ENCODE results near the gene EXOC8.

The EXOC8 gene, protein sequence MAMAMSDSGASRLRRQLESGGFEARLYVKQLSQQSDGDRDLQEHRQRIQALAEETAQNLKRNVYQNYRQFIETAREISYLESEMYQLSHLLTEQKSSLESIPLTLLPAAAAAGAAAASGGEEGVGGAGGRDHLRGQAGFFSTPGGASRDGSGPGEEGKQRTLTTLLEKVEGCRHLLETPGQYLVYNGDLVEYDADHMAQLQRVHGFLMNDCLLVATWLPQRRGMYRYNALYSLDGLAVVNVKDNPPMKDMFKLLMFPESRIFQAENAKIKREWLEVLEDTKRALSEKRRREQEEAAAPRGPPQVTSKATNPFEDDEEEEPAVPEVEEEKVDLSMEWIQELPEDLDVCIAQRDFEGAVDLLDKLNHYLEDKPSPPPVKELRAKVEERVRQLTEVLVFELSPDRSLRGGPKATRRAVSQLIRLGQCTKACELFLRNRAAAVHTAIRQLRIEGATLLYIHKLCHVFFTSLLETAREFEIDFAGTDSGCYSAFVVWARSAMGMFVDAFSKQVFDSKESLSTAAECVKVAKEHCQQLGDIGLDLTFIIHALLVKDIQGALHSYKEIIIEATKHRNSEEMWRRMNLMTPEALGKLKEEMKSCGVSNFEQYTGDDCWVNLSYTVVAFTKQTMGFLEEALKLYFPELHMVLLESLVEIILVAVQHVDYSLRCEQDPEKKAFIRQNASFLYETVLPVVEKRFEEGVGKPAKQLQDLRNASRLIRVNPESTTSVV

DNA sequence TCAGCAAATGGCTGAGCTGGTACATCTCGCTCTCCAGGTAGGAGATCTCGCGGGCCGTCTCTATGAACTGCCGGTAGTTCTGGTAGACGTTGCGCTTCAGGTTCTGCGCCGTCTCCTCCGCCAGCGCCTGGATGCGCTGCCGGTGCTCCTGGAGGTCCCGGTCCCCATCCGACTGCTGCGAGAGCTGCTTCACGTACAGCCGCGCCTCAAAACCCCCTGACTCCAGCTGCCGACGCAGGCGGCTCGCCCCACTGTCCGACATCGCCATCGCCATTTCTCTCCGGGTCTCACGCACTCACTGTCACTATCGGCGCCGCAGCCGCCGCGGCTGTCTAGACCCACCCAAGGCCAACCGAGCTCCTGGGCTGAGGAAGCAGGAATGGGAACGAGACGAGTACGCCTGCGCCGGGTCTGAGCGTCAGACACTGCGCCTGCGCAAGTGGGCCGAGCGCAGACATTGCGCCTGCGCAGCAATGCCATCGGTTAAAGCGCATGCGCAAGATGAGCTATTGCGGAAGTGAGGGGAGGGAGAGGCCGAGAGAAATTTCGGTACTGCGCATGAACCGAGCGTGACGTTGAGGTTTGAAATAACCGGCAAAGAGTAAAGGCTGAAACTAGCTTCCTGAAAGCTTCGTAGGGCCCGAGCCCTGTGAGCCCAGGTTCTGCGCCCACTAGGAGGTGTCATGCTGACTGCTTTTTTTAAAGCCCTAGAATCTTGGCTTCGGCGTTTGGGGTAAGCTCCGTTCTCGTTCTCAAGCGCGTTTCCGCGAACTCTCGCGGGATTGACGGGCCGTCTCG, at the start of gene EXOC8:
TSS of gene EXOC8 (minus strand) at position 381 of the 798 bp plus-strand sequence. CDS start at position 274, 107 bp downstream.
- DNase-seq (ENCODE audit: low read depth in 3 of 3): peak; percentile 85 to 93 (median 92)

DNA sequence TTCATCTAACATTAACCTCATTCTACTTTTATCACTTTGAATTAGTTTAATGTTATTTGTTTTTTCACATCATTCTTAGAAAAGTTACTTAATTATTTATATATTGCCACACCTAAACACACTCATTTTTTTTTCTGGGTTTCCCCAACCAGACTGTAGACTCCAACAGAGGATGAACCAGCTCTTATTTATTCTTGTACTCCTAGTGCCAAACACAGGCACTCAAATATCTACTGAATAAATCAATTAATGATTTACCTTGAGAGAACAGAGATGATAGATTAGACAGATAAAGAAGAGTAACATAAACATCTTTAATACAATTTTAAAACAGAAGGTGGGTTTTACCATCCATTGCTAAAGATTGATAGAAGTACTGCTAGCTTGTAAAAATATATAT, 48.8 kb upstream of the EXOC8 start:
- DNase-seq (ENCODE audit: low read depth in 3 of 3): no peak

DNA sequence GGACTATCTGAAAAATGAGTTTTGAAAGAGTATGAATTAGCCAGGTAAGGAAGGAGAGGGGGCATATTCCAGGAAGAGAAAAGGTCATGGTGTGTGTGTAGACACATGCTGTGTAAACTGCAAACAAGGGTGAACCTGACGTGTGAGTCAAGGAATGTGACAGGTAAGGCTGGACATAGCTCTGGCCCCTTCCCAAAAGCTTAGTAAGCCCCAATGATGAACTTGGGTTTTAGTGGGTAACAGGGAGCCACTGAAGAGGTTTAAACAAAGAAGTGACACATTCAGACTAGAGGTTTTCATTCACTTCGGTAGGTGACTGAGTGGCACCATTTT, 47.7 kb upstream of the EXOC8 start:
- no peak for DNase-seq (ENCODE audit: low read depth in 3 of 3)

DNA sequence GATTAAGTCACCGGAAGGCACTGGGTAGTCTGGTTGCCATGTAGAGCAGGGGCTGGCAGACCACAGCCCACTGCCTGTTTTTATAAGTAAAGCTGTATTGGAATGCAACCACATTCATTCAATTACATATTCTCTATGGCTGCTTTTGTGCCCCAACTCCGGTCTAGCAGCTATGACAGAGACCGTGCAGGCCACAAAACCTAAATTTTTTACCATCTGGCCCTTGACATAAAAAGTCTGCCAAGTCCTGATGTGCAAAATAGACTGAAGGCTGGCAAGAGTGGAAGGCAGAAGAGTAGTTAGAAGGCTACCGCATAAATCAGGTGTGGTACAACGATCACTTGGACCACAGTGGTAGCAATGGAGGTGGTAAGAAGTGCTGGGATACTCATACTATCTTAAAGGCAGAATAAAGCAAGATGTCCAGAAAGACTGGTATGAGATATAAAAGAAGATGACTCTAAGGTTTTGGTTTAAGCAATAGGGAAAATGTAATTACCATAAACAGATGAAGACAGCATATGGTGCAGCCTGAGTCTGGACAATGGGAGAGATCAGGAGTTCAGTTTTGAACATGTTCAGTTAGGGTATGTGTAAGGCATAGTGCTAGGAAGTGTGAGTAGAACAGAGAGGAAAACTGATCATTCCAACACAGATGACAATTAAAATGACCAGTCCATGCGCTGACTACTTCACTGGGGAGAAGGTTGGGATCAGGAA, 47.2 kb upstream of the EXOC8 start:
- no peak for DNase-seq (ENCODE audit: low read depth in 3 of 3)

DNA sequence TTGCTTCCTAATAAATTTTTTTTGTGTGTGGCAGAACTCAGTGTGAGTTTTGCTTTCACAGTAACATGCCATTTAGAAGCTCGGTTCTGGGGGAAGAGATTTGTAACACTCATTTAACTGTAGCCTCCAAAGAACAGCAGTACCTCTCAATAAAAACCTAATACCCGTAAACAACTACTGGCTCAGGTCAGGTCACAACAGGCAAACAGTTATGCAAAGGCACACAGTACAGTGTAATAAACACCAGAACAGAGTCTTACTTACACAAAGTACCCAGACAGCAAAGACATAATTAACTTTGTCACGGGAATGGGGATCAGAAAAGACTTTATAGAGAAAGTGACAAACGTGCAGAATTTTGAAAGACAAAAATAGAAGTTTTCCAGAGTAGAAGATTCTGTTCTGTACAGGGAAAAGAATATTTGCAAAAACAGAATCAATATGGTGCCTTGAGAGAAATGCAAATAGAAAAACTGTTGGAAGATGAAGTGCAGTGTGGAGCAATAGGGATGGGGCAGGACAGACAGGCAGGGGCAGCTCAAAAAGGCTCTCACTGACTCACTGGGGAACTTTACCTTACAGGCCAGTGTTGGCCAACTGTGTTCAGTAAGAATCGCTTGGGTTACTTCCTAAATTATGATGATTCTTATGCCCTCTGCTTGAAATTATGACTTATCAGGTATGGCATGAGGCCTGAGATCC, 45.7 kb upstream of the EXOC8 start:
- DNase-seq (ENCODE audit: low read depth in 3 of 3): no peak

DNA sequence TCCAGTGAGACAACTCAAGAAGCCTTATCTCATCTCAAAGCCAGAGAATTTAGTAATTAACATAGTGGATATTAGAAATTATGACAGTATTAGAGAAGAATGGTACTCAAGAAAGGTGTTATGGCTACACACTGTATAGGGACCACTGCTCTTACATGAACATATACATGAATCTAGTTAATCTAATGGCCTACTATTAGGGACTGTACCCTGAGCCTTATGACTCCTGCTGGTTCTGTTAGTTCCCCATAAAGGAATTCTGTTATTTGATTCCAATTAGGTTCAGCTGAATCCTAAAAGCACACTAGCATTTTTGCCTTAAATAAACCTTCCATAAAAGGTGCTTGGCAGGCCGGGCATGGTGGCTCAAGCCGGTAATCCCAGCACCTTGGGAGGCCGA, 44.8 kb upstream of the EXOC8 start:
- no peak for DNase-seq (ENCODE audit: low read depth in 3 of 3)

DNA sequence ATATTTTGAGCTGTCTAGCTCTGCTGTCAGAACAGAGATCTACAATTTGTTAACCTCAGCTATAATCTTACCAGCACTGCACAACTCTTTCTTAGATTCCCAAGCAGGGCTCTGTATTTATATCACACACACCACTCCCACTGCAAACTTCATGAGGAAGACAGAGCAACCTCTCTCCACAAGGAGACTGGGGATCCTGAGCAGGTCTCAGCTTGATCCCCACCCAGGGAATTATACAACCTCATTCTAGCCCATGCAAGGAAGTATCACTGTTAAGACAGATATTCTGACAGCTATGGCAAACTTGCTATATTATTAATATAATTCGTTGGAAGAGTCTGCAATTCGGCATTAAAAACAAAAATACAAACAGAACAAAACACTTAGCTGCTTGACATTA, 44.1 kb upstream of the EXOC8 start:
- DNase-seq (ENCODE audit: low read depth in 3 of 3): no peak

DNA sequence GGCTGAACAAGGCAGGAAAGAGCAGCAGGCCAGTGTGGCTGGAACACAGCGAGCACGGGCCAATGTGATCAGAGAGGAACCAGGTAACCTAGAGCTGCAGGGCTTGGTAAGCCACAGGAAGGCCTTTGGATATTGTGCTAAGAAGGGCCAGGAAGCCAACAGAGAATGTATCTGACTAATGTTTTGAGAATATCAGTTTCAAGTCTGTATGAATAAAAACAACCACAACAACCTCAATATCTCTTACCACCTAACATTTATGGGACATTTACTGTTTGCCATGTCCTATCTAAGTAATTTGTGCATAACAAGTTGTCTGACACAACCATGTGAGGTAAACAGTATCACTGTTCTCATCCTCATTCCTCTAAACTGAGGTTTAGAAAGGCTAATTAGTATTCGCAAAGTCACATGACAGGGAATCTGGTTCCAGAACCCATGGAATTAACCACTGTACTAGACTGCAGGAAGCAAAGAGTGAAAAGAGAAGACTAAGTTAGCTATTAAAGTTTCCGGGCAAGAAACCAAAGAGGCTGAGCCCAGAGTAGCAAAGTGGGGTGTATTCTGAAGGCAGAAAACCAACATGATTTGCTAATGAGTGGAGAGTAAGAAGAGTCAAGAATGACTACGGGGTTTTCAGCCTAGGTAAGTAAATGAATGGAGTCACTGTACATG, 39.4 kb upstream of the EXOC8 start:
- no peak for DNase-seq (ENCODE audit: low read depth in 3 of 3)

DNA sequence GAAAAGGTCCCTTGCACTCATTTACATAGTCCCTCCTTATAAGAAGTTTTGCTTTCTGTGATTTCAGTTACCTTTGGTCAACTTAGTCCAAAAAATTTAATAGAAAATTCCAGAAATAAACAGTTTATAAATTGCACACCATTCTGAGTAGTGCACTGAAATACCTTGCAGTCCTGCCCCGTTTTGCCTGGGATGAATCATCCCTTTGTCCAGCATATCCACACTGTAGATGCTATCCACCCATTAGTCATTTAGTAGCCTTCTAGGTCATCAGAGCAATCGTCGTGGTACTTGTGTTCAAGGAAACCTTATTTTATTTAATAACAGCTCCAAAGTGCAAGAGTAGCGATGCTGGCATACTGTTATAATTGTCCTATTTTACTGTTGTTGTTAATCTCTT, 38.4 kb upstream of the EXOC8 start:
- DNase-seq (ENCODE audit: low read depth in 3 of 3): no peak

DNA sequence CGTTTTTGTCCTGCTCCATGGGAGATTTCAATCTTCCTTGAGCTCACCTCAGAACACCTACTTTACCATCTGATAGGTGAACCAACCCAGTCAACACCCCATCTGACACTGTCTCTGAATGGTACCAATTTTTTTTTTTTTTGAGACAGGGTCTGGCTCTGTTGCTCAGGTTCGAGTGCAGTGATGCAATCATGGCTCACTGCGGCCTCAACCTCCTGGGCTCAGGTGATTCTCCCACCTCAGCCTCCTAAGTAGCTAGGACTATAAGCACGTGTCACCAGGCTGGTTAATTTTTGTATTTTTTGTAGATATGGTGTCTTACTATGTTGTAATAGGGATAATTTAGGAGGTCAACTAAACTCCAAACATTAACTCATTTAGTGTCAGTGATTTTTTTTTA, 36.7 kb upstream of the EXOC8 start:
- DNase-seq (ENCODE audit: low read depth in 3 of 3): no peak

DNA sequence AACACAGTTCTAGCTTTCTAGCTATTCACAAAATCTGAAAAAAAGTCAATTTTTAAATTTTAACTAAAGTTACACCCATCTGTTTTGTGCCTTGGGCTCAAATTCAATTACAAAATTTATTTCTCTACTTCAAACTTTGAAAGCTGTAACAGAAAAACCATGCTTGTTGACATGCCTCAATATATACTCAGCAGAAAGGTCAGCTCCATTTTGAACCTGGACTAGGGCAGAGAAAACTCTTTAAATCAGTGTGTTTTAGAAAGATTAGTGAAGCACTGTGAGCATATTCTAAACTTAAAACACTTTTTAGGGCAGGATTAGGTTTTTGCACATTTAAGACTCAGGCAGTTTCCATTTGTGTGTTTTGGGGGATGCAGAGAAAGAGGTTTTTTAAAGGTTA, 34.8 kb upstream of the EXOC8 start:
- DNase-seq (ENCODE audit: low read depth in 3 of 3): no peak

DNA sequence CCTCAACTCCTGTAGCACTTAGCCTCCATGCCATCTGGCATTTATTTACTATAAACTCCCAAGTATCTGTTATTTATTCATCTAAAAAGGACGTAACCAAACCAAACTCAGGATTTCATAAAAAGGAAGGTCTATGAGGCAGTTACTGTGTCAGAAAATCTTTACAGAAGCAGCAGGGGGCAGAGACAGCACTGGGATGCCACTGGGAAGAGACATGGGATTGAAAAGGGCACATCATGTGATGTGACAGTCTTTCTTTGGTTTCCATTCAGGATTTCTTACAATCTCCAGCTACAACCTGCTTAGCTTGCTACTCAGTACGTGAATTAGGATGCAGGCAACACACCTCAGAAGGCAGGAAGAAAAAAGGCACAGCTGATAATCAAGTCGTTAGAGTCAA, 31.6 kb upstream of the EXOC8 start:
- DNase-seq (ENCODE audit: low read depth in 3 of 3): no peak

DNA sequence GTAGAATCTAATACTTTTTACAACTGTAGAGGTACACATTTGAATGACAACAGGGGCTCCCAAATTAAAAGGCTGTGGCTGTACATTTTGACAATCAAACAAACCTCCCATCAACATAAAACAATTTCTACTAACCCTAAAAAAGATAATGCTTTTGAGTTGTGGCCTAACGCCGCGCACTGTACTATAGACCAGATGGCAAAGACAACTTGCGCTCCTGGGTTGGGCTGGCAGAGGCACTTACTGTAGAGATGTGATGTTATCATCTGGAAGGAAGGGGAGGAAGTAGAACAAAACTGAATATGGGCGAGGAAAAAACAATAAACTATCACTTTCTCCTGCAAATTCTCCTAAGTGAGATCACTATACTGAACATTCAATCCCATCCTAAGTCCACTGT, 26.5 kb upstream of the EXOC8 start:
- DNase-seq (ENCODE audit: low read depth in 3 of 3): no peak

DNA sequence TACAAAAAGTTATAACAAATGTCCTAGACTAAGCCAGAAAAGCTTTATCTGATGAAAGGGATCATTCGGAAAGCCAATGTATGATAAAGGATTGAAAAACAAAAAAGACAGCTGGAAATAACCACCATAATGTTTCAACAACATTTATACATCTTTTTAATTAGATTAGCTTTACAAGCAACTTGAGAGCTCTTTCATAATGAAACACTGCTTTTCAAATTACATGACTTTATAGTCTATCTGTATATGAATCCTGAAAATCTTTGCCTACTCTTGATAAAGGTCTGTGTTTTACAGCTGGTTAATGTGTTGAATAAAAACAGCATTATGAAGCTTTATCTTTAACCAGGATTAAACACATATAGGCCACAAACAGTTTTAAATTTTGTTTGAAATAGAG, 26.0 kb upstream of the EXOC8 start:
- no peak for DNase-seq (ENCODE audit: low read depth in 3 of 3)

DNA sequence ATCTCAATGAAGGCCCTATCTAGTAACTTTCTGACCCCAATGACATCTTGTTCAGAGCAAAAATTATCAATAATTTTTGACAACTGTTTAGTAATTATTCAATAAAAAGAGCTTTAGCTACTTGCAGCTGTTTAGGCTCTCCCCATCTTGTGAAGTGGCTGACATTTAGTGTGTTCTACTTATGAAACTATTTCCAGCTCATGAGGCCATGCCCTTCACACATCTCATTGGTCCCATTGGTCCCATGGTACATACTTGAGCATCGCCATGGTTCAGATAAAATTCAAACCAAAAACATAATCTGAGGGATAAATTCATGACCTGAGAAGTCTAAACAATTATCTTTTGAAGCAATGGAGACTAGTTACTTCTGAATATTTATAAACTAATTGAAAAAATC, 24.7 kb upstream of the EXOC8 start:
- DNase-seq (ENCODE audit: low read depth in 3 of 3): no peak

DNA sequence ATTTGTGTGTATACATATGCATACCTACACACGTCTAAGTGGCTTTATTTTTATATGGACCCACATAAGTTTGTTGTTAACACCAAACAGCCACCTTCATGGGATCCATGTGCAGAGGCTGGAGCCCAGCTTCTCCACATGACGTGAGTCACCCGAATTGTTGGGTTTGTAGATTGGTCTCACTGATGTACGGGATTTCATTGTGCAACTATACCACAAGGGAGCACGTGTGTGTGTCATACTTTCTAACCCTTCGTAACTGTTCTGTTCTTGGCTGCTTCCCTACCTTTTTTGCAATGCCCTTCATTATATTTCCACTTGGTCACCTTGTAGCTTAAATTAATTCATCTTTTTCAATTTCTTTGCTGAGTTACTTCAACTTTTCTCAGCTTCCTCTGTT, 21.5 kb upstream of the EXOC8 start:
- no peak for DNase-seq (ENCODE audit: low read depth in 3 of 3)

DNA sequence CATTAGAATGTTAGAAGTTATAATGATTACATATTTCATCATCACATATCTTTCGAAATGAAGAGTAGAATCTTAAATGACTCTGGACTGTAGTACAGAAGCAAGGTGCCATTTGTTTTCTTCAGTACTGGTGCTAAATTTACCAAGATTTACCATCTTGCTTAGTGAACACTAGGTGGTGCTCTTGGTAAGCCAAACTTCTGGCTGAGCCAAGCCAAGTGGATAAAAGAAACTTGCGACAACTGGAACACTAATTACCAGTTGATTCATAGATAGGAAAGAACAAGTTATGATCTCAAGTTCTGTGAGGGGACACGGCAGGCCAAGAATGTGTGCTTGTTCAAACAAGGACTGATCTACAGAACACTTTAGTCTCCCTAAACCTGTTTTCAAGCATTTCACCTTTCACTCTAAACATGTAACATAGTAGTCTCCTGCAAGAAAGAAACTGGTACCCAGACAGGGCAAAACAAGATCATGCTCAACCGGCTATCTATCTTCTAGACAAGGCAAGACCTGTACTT, 20.2 kb upstream of the EXOC8 start:
- DNase-seq (ENCODE audit: low read depth in 3 of 3): no peak

DNA sequence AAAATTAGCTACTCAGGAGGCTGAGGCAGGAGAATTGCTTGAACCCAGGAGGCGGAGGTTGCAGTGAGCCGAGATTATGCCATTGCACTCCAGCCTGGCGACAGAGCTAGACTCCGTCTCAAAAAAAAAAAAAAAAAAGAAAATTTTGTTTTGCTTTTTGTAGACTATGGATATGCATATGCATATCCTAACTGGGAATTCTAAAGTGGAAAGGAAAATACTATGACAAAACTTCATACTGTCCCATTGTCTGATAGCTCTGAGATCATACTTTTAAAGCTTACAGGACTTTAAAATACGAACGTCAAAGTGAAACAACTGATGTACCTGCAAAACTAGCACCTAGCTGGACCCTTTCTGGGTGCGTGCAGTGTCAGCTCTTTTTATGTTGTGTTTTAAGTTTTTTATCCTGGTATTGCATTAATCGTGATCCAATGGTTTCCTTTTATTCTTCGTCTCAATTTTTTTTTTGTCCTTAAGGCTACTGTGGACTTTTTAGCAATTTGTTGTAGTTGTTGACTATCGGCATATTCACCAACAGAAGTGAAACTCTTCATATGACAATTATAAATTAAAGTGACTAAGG, 19.6 kb upstream of the EXOC8 start:
- no peak for DNase-seq (ENCODE audit: low read depth in 3 of 3)

DNA sequence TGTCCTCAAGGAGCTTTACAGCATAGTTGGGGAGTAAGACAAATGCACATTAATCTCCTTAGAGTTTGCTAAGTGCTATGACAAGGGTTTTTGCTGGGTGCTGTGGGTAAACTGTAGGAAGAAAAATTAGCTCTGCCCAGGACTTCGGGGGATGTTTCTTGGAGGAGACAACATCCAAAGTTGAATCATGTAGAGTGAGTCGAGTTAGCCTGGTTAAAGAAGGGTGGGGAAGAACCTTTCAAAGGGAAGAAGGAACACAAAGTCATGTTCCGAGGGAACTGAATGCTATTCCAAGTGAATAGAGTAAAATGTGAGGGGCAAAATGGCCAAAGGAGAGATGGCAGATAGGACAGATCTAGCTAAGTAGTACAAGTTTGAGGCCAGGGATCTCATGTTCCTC, 17.5 kb upstream of the EXOC8 start:
- no peak for DNase-seq (ENCODE audit: low read depth in 3 of 3)

DNA sequence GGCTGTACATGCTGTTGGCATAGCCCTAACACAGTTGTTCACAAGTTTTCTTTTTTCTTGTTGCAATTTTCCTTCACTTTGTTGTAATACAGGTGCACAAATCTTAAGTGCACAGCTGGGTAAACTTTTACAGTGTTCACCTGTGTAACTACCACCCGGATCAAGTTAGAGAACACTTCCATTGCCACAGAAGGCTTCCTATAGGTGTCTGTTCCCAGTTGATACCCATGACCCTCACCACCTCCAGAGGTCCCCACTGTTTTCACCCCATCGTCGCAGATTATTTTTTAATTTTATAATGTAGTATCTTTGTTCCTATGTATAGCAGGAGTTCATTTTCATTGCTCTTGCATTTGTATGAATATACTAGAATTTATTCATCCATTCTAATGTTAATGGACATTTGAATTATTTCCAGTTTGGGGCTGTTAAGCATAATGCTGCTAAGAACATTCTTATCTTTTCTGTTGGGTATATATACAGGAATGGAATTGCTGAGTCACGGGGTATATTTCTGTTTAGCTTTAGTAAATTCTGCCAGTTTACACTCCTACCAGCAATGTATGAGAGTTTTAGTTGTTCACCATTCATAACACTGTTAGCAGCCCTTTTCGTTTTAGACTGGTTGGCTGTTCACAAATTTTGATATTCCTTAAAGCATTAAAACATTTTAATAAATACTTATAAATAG, 16.8 kb upstream of the EXOC8 start:
- DNase-seq (ENCODE audit: low read depth in 3 of 3): no peak
